HepG2 (cell line): ENCODE measurements around the gene CUL4A. TPM values are rescaled to one million over a fixed set of nuclear protein-coding genes. Genes with fewer than 3 reads are reported as not detected.

Source experiments
- ATAC-seq: fragments of 200-7000 bp; cut with Tn5 transposase; 3 replicates; pipeline ENCODE4 v1.9.1; 2020; ENCODE audit warnings: mild to moderate bottlenecking, moderate library complexity
- BruUV-seq: library from RNA; stranded (reverse); fragments of 400-500 nt; replicated peaks from 2 replicates; lab custom pipeline; 2021; lab: Mats Ljungman, UMichigan
- CTCF ChIA-PET: fragments of 300-600 bp; formaldehyde crosslinking; extraction: SDS; loops from one replicate; lab custom pipeline; 2021; ENCODE audit warnings: low total read pairs, inconsistent platforms, low intra/inter-chr PET ratio; lab: Yijun Ruan, JAX
- POLR2A ChIA-PET: fragments of 350-600 bp; sonication (Branson Sonifier 250); formaldehyde crosslinking; loops from one replicate; lab custom pipeline; 2020; ENCODE audit warnings: antibody characterized with exemption, inconsistent platforms; lab: Yijun Ruan, JAX
- DNase-seq: peaks from one replicate; pipeline ENCODE4 v3.0.0-alpha.2; 2015; ENCODE audit warnings: low spot score
- FAIRE-seq: peaks from 3 replicates; lab custom pipeline; 2011; peaks lifted over from hg19 to GRCh38; lab: Jason Lieb, UNC
- H2AFZ ChIP-seq: one replicate; pipeline ENCODE4 v1.6.1; 2011; ENCODE audit warnings: low read length, inconsistent platforms
- H3K27ac ChIP-seq: fragments of 300-600 bp; 3 replicates; pipeline ENCODE4 v1.8.0; 2011; ENCODE audit warnings: mixed run types, mild to moderate bottlenecking, mixed read lengths, low read length, inconsistent platforms; ENCODE audit not compliant: insufficient read depth; ENCODE audit errors: extremely low read length
- H3K27me3 ChIP-seq, 2 experiments: fragments of 200-600 bp in 1 of 2; 2 replicates in 1 of 2; 3 replicates in 1 of 2; pipeline versions ENCODE4 v1.6.0 to v1.8.0; 2011; ENCODE audit warnings: low read length in 2 of 2, mild to moderate bottlenecking in 2 of 2, moderate library complexity in 2 of 2, inconsistent platforms in 1 of 2; ENCODE audit not compliant: insufficient read depth in 2 of 2, control insufficient read depth in 1 of 2
- H3K36me3 ChIP-seq, 2 experiments: fragments of 200-600 bp in 1 of 2; replicated peaks in 1 of 2; 2 replicates in 1 of 2; 3 replicates in 1 of 2; pipeline versions ENCODE4 v1.5.1 to v1.8.0; 2011; ENCODE audit warnings: low read length in 2 of 2, inconsistent platforms in 1 of 2; ENCODE audit not compliant: insufficient read depth in 2 of 2, control insufficient read depth in 1 of 2
- H3K4me1 ChIP-seq: 2 replicates; pipeline ENCODE4 v1.5.1; 2012; ENCODE audit warnings: low read length, inconsistent platforms; ENCODE audit not compliant: insufficient read depth
- H3K4me2 ChIP-seq: 2 replicates; pipeline ENCODE4 v1.6.0; 2011; ENCODE audit warnings: low read depth, low read length, inconsistent platforms
- H3K4me3 ChIP-seq, 3 experiments: fragments of 200-600 bp in 1 of 3; sonication (generic), shearing (Covaris generic) in 1 of 3; replicated peaks in 1 of 3; 2 replicates each; pipeline ENCODE4 v1.5.1; 2011 to 2016; ENCODE audit warnings: low read length in 3 of 3, inconsistent platforms in 2 of 3, low read depth in 2 of 3, mild to moderate bottlenecking in 2 of 3, control low read depth in 1 of 3, mixed read lengths in 1 of 3; ENCODE audit not compliant: insufficient read depth in 1 of 3
- H3K79me2 ChIP-seq: one replicate; pipeline ENCODE4 v1.6.1; 2011; ENCODE audit warnings: low read length, inconsistent platforms; ENCODE audit not compliant: insufficient read depth
- H3K9ac ChIP-seq: 2 replicates; pipeline ENCODE4 v1.6.0; 2011; ENCODE audit warnings: mild to moderate bottlenecking, low read depth, low read length, inconsistent platforms; ENCODE audit not compliant: insufficient read depth
- H3K9me3 ChIP-seq: 2 replicates; pipeline ENCODE4 v1.5.1; 2012; ENCODE audit warnings: mild to moderate bottlenecking, low read length
- H4K20me1 ChIP-seq: 2 replicates; pipeline ENCODE4 v1.6.0; 2011; ENCODE audit warnings: inconsistent platforms, mild to moderate bottlenecking, low read length, moderate library complexity; ENCODE audit not compliant: insufficient read depth
- ARID5B ChIP-seq: IDR thresholded peaks from 2 replicates; pipeline ENCODE4 v1.4.0; 2020; ENCODE audit warnings: mild to moderate bottlenecking, missing genetic modification reagents
- EEA1 ChIP-seq: sonication (generic); formaldehyde crosslinking; IDR thresholded peaks from 2 replicates; pipeline ENCODE4 v1.5.1; 2020; ENCODE audit warnings: mild to moderate bottlenecking, missing genetic modification reagents, borderline replicate concordance
- FOXC1 ChIP-seq: sonication (generic); formaldehyde crosslinking; IDR thresholded peaks from 2 replicates; pipeline ENCODE4 v1.8.0; 2022; ENCODE audit warnings: mild to moderate bottlenecking, missing genetic modification reagents, borderline replicate concordance
- MIER2 ChIP-seq: IDR thresholded peaks from 2 replicates; pipeline ENCODE4 v1.6.1; 2016; ENCODE audit warnings: missing biosample characterization, missing genetic modification reagents
- PHF5A ChIP-seq: IDR thresholded peaks from one replicate; pipeline ENCODE4 v1.6.1; 2018; ENCODE audit warnings: low read depth, missing genetic modification reagents; ENCODE audit not compliant: unreplicated experiment
- POGZ ChIP-seq: sonication (generic); formaldehyde crosslinking; IDR thresholded peaks from 2 replicates; pipeline ENCODE4 v1.4.0; 2020; ENCODE audit warnings: mild to moderate bottlenecking, missing genetic modification reagents
- POLR2AphosphoS2 ChIP-seq: IDR thresholded peaks from 2 replicates; pipeline ENCODE4 v1.6.1; 2011; ENCODE audit warnings: low read depth, low read length, improper control_type of control experiment
- POLR2AphosphoS5 ChIP-seq: IDR thresholded peaks from 2 replicates; pipeline ENCODE4 v1.6.1; 2012; ENCODE audit warnings: low read depth, low read length
- SIN3A ChIP-seq: IDR thresholded peaks from 2 replicates; pipeline ENCODE4 v1.6.1; 2011; ENCODE audit warnings: low read depth, mild to moderate bottlenecking, control low read depth, low read length, borderline replicate concordance
- SOX6 ChIP-seq, 2 experiments: fragments of 450-650 bp in 1 of 2; sonication (generic) in 1 of 2; formaldehyde crosslinking in 1 of 2; IDR thresholded peaks; 2 replicates each; pipeline versions ENCODE4 v1.4.0 to v1.6.1; 2017 to 2020; ENCODE audit warnings: antibody characterized with exemption in 1 of 2, mild to moderate bottlenecking in 1 of 2, missing genetic modification reagents in 1 of 2
- TCF7 ChIP-seq: sonication (generic); IDR thresholded peaks from 2 replicates; pipeline ENCODE4 v1.6.1; 2016; ENCODE audit warnings: antibody characterized with exemption, low read depth
- TFE3 ChIP-seq: IDR thresholded peaks from 2 replicates; pipeline ENCODE4 v1.6.1; 2016
- ZGPAT ChIP-seq: IDR thresholded peaks from 2 replicates; pipeline ENCODE4 v1.6.1; 2016; ENCODE audit warnings: mild to moderate bottlenecking
- ZNF737 ChIP-seq: sonication (generic); formaldehyde crosslinking; IDR thresholded peaks from 2 replicates; pipeline ENCODE4 v1.5.0; 2020; ENCODE audit warnings: missing genetic modification reagents, mild to moderate bottlenecking, borderline replicate concordance
- ZNF749 ChIP-seq: sonication (generic); formaldehyde crosslinking; IDR thresholded peaks from 2 replicates; pipeline ENCODE4 v1.8.0; 2022; ENCODE audit warnings: mild to moderate bottlenecking, missing genetic modification reagents, moderate library complexity, borderline replicate concordance
- WGBS: methylation state at CpG from one replicate; pipeline ENCODE4 v1.1.6; 2017; ENCODE audit warnings: low lambda C conversion rate; 5-methylcytosine and 5-hydroxymethylcytosine counted together
- in situ Hi-C: cut with HindIII; loops from 2 replicates; pipeline ENCODE4 v1.10.0; 2017; ENCODE audit warnings: low pct_unique_long_range_greater_than_20kb; ENCODE audit not compliant: extremely low pct_ligation_motif_present
- intact Hi-C: fragments of 100-400 bp; cut with micrococcal nuclease; formaldehyde crosslinking; loops from one replicate; pipeline ENCODE4 v1.10.0; 2022; ENCODE audit not compliant: unreplicated experiment
- polyA plus RNA-seq, 8 experiments: library from polyadenylated mRNA; depleted of rRNA in 3 of 8; stranded (reverse) in 7 of 8; unstranded in 1 of 8; fragments of >200 nt; fragmentation: Illumina TruSeq in 4 of 8; extraction: Trizol in 4 of 8; gene quantifications; 2 replicates each; pipeline versions ENCODE4 v1.2.1 to v1.2.3, GENCODE V29; 2011 to 2016; ENCODE audit warnings: low read depth in 4 of 8, missing spikeins in 1 of 8, mixed read lengths in 1 of 8; ENCODE audit not compliant: insufficient read depth in 1 of 8
- total RNA-seq, 5 experiments: library from RNA; depleted of rRNA; stranded (reverse); fragments of >200 nt; fragmentation: Illumina TruSeq; extraction: Trizol; gene quantifications; 2 replicates each; pipeline ENCODE4 v1.2.3, GENCODE V29; 2016; ENCODE audit warnings: low read depth in 1 of 5

The CUL4A gene
- total and polyA plus RNA-seq, 2 of the 13 experiments (the other 11 are each of a cell fraction or from before 2014, with no cell fraction given) = 51.2 to 75.3 TPM

GRCh38 chr13:113220141-113220598 lies 10.8 kb downstream of the CUL4A start:
- Histone ChIP-seq H3K9me3 (no peaks in the 10 kb centered on the region), H3K27ac (peak overlapping the region; percentile 57), H3K4me3 (0 out of 6 replicates have a peak overlapping the region, but pooled peaks of 1 of the 3 experiments have one; percentile 3), H2AFZ (no peak overlapping the region), H4K20me1 (peaks cover 46% of the 10 kb centered on the region), H3K79me2 (peaks cover 85% of the 10 kb centered on the region), H3K36me3 (peaks cover 24 to 58% of the 10 kb centered on the region in 2 experiments), H3K27me3 (no peaks in the 10 kb centered on the region), H3K4me2 (peak overlapping the region; percentile 44), H3K9ac (peak overlapping the region; percentile 47; the same call in 1 of the 2 replicates), H3K4me1 (peaks cover 58% of the 10 kb centered on the region)
- CTCF ChIA-PET = interaction anchor here (1.1 kb wide), 1 partner anchor 185 kb away, joined by 5 read pairs; no protein-coding TSS in a partner anchor
- FAIRE-seq (peak; percentile 98), ATAC-seq (peak; percentile 91), DNase-seq (peak; percentile 84)
- in situ Hi-C loops = no loop called here
- no TSS peak for BruUV-seq
- POLR2A ChIA-PET = interaction anchor here (1.0 to 1.1 kb wide), 4 partner anchors 10 to 96 kb away, joined by 3 to 8 read pairs (median 6); partner anchors contain the start of genes CUL4A and PCID2
- 12% methylated on average over 6 of the region's 13 CpGs for WGBS
- intact Hi-C loops = loop anchor here (2.0 kb wide), 1 partner anchor 185 kb away; no protein-coding TSS in a partner anchor
- peak; percentile 66; the same call in 1 of the 2 replicates for TF ChIP-seq ZGPAT
- TF ChIP-seq MIER2 (CRISPR knock-in tag) = no peak
- TF ChIP-seq POLR2AphosphoS5 = no peak
- TF ChIP-seq ARID5B = peak; percentile 81
- no peak for TF ChIP-seq SOX6 (IDR thresholded peaks at IDR 0.05)
- peak; percentile 93 for TF ChIP-seq SOX6 (CRISPR knock-in tag; IDR thresholded peaks at IDR 0.05)
- TF ChIP-seq ZNF737 (CRISPR knock-in tag) = no peak
- no peak for TF ChIP-seq POLR2AphosphoS2
- TF ChIP-seq PHF5A = peak; percentile 58
- 0 out of 2 replicates have a peak, but pooled peaks have one; percentile 29 for TF ChIP-seq SIN3A
- TF ChIP-seq EEA1 (CRISPR knock-in tag) = no peak
- peak; percentile 64 for TF ChIP-seq TCF7
- peak; percentile 76 for TF ChIP-seq TFE3
- TF ChIP-seq FOXC1 (CRISPR knock-in tag) = peak; percentile 56; the same call in 1 of the 2 replicates
- peak; percentile 83 for TF ChIP-seq POGZ
- TF ChIP-seq ZNF749 (CRISPR knock-in tag) = no peak
